Right lobe of liver (tissue), 6 donors: ENCODE data around the gene ARHGEF40. TPM values are rescaled to one million over a fixed set of nuclear protein-coding genes. Genes with fewer than 3 reads are reported as not detected.

Source experiments
- ATAC-seq, 4 donors: fragments of 200-7000 bp; cut with Tn5 transposase; one replicate each; pipeline ENCODE4 v1.9.1; 2020; ENCODE audit warnings: mild to moderate bottlenecking in 4 of 4, moderate library complexity in 4 of 4
- DNase-seq, 3 donors: peaks; one replicate each; pipeline ENCODE4 v3.0.0-alpha.2; 2020
- H3K27ac ChIP-seq, 3 donors: fragments of 200-600 bp; one replicate each; pipeline ENCODE4 v1.8.0; 2022
- H3K27me3 ChIP-seq, 2 donors: fragments of 200-600 bp; one replicate each; pipeline ENCODE4 v1.8.0; 2022
- H3K36me3 ChIP-seq, 4 donors: fragments of 200-600 bp; sonication (generic) in 1 of 4; one replicate each; pipeline versions ENCODE4 v1.5.1 to v1.8.0; 2017 to 2022; ENCODE audit warnings: control low read depth in 1 of 4
- H3K4me1 ChIP-seq, 4 donors: fragments of 200-600 bp; sonication (generic) in 1 of 4; one replicate each; pipeline versions ENCODE4 v1.5.1 to v1.8.0; 2017 to 2022; ENCODE audit warnings: control low read depth in 1 of 4
- H3K4me3 ChIP-seq, 3 donors: fragments of 200-600 bp; one replicate each; pipeline ENCODE4 v1.8.0; 2022
- H3K9me3 ChIP-seq, 4 donors: fragments of 200-600 bp; sonication (generic) in 1 of 4; one replicate each; pipeline versions ENCODE4 v1.5.1 to v1.8.0; 2017 to 2022; ENCODE audit warnings: control low read depth in 1 of 4
- POLR2A ChIP-seq: fragments of 450-650 bp; IDR thresholded peaks from one replicate; pipeline ENCODE4 v1.6.1; 2017; ENCODE audit warnings: antibody characterized with exemption, mild to moderate bottlenecking
- WGBS: methylation state at CpG from one replicate; pipeline ENCODE4 v1.1.6; 2018; ENCODE audit warnings: low coverage, low lambda C conversion rate; ENCODE audit not compliant: insufficient coverage; ENCODE audit errors: missing lambda C conversion rate; 5-methylcytosine and 5-hydroxymethylcytosine counted together
- intact Hi-C, 2 donors: fragments of 100-400 bp; cut with DNase I; formaldehyde crosslinking; loops; one replicate each; pipeline versions ENCODE4 v1.11.2 to v1.14.1; 2022
- total RNA-seq, 6 experiments: library from RNA; depleted of rRNA in 2 of 6; stranded (reverse); fragments of >200 nt in 2 of 6; fragmentation: NEBNext Ultra II Directional in 3 of 6; extraction: Animal tissue kit (Norgen Biotek cat#: 25700) in 3 of 6; gene quantifications; one replicate each; pipeline versions ENCODE4 v1.1.0 to v1.2.4, GENCODE V29; 2016 to 2023
- TF ChIP-seq, protein P1 (sequence below), 4 donors: fragments of 200-600 bp in 3 of 4; fragments of 450-650 bp in 1 of 4; IDR thresholded peaks; one replicate each; pipeline versions ENCODE4 v1.5.1 to v1.8.0; 2016 to 2022; ENCODE audit warnings: antibody characterized with exemption in 4 of 4, mild to moderate bottlenecking in 2 of 4
- donor health status: DM: no; HTN: yes; CAD: no.
- donor health status: DM: no; HTN: no; CAD: no.
- donor health status: DM: no; HTN: no; CAD: no.
- donor health status: DM: no; HTN: yes; CAD: no.
- donor health status: DM: no; HTN: yes; CAD: no.

Gene ARHGEF40
- total RNA-seq, 6 experiments from 2014 or later: 17.1 to 35.8 (median 25.1) TPM

DNA sequence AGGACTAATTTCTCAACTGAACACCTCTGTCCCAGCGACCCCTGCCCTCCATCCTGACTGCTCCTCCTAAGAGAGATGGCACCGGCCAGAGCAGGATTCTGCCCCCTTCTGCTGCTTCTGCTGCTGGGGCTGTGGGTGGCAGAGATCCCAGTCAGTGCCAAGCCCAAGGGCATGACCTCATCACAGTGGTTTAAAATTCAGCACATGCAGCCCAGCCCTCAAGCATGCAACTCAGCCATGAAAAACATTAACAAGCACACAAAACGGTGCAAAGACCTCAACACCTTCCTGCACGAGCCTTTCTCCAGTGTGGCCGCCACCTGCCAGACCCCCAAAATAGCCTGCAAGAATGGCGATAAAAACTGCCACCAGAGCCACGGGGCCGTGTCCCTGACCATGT lies 27.2 kb upstream of the ARHGEF40 start:
- intact Hi-C loops: no loop called here
- no peaks in the 10 kb centered on the region for H3K9me3 ChIP-seq
- peaks cover 2 to 93% (median 31%) of the 10 kb centered on the region in 4 donors for H3K4me1 ChIP-seq
- H3K4me3 ChIP-seq: peak overlapping the region in 2 of 3 donors; percentile 0 to 17
- DNase-seq: peak; percentile 60 to 75 (median 70)
- H3K27ac ChIP-seq: peak overlapping the region; percentile 29 to 61 (median 57)
- ATAC-seq: peak; percentile 41 to 52 (median 48)
- H3K27me3 ChIP-seq: no peaks in the 10 kb centered on the region
- WGBS: 20% methylated on average over 1 of the region's 8 CpGs
- no peaks in the 10 kb centered on the region for H3K36me3 ChIP-seq
- no peak for TF ChIP-seq POLR2A
- TF ChIP-seq, protein P1, sequence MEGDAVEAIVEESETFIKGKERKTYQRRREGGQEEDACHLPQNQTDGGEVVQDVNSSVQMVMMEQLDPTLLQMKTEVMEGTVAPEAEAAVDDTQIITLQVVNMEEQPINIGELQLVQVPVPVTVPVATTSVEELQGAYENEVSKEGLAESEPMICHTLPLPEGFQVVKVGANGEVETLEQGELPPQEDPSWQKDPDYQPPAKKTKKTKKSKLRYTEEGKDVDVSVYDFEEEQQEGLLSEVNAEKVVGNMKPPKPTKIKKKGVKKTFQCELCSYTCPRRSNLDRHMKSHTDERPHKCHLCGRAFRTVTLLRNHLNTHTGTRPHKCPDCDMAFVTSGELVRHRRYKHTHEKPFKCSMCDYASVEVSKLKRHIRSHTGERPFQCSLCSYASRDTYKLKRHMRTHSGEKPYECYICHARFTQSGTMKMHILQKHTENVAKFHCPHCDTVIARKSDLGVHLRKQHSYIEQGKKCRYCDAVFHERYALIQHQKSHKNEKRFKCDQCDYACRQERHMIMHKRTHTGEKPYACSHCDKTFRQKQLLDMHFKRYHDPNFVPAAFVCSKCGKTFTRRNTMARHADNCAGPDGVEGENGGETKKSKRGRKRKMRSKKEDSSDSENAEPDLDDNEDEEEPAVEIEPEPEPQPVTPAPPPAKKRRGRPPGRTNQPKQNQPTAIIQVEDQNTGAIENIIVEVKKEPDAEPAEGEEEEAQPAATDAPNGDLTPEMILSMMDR (IDR thresholded peaks at IDR 0.05): no peak

DNA sequence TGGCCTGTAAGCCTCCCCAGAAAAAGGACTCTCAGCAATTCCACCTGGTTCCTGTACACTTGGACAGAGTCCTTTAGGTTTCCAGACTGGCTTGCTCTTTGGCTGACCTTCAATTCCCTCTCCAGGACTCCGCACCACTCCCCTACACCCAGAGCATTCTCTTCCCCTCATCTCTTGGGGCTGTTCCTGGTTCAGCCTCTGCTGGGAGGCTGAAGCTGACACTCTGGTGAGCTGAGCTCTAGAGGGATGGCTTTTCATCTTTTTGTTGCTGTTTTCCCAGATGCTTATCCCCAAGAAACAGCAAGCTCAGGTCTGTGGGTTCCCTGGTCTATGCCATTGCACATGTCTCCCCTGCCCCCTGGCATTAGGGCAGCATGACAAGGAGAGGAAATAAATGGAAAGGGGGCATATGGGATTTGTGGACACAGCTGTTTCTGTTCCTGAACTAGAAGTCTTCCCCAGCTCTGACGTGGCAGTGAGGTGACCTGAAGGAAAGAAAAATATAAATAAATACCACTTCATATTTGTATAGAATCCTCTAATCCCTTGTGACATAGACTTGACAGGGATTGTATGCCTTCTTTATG lies 26.6 kb upstream of the ARHGEF40 start:
- intact Hi-C loops: no loop called here
- WGBS: 22% methylated on average over 2 of the region's 2 CpGs
- DNase-seq: no peak
- H3K9me3 ChIP-seq: no peaks in the 10 kb centered on the region
- peaks cover 2 to 93% (median 31%) of the 10 kb centered on the region in 4 donors for H3K4me1 ChIP-seq
- peak; percentile 1 to 37 (median 21) for ATAC-seq
- H3K4me3 ChIP-seq: peak overlapping the region in 2 of 3 donors; percentile 0 to 17
- no peaks in the 10 kb centered on the region for H3K27me3 ChIP-seq
- no peaks in the 10 kb centered on the region for H3K36me3 ChIP-seq
- TF ChIP-seq POLR2A: no peak
- H3K27ac ChIP-seq: peak overlapping the region; percentile 29 to 61 (median 57)

GRCh38 chr14:21043974-21044618 lies 26.0 kb upstream of the ARHGEF40 start:
- WGBS: 12% methylated on average over 6 of the region's 6 CpGs
- peak overlapping the region; percentile 41 to 78 (median 57) for H3K27ac ChIP-seq
- intact Hi-C loops: no loop called here
- peaks cover 2 to 93% (median 32%) of the 10 kb centered on the region in 4 donors for H3K4me1 ChIP-seq
- TF ChIP-seq POLR2A: no peak
- TF ChIP-seq, protein P1 (IDR thresholded peaks at IDR 0.05): no peak
- H3K9me3 ChIP-seq: no peaks in the 10 kb centered on the region
- peak; percentile 60 to 71 (median 69) for ATAC-seq
- peak in 1 of 3 donors; percentile 38 for DNase-seq
- H3K27me3 ChIP-seq: no peaks in the 10 kb centered on the region
- H3K36me3 ChIP-seq: no peaks in the 10 kb centered on the region
- no peak overlapping the region for H3K4me3 ChIP-seq

DNA sequence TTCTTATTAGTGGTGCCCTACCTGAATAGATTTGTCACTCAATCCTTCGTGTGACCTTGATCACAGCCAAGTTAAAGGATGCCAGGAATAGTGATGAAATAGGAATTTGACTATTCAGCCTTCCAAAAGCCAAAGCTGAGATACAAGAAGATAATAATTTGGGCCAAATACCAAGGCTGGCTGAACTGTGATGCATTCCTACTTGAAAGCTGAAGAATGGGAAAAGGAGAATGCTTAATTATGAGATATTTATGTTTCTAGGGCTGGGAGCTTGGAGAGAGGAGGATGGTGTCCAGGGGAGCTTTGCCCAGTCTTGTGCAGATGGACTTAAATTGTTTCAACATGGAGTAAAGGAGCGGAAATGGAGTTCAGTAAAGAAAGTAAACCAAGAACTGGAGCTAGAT lies 22.7 kb upstream of the ARHGEF40 start:
- Histone ChIP-seq H3K4me1 (peaks cover 0 to 74% (median 30%) of the 10 kb centered on the region in 4 donors), H3K27ac (peak overlapping the region in 1 of 3 donors; percentile 64), H3K27me3 (no peaks in the 10 kb centered on the region), H3K36me3 (no peaks in the 10 kb centered on the region), H3K9me3 (no peaks in the 10 kb centered on the region), H3K4me3 (no peak overlapping the region)
- DNase-seq: no peak
- WGBS: 52% methylated on average over 2 of the region's 2 CpGs
- intact Hi-C loops: no loop called here
- TF ChIP-seq, protein P1 (IDR thresholded peaks at IDR 0.05): no peak
- no peak for TF ChIP-seq POLR2A
- peak in 3 of 4 donors; percentile 20 to 44 (median 23) for ATAC-seq

GRCh38 chr14:21048638-21049037 lies 21.5 kb upstream of the ARHGEF40 start:
- intact Hi-C loops: no loop called here
- no peaks in the 10 kb centered on the region for H3K9me3 ChIP-seq
- peak overlapping the region in 1 of 3 donors; percentile 64 for H3K27ac ChIP-seq
- H3K27me3 ChIP-seq: no peaks in the 10 kb centered on the region
- TF ChIP-seq, protein P1 (IDR thresholded peaks at IDR 0.05): no peak
- TF ChIP-seq POLR2A: no peak
- H3K4me3 ChIP-seq: no peak overlapping the region
- 13% methylated on average over 2 of the region's 2 CpGs for WGBS
- H3K36me3 ChIP-seq: no peaks in the 10 kb centered on the region
- peaks cover 0 to 76% (median 29%) of the 10 kb centered on the region in 4 donors for H3K4me1 ChIP-seq
- ATAC-seq (peak; percentile 59 to 75 (median 60)), DNase-seq (peak in 1 of 3 donors; percentile 63)
